ENCODE results near the gene IFNAR2. TPM values are rescaled to one million over a fixed set of nuclear protein-coding genes. Genes with fewer than 3 reads are reported as not detected.
A peak's percentile ranks its signal among the peaks of the same experiment; 100 is the strongest.

The IFNAR2 gene
- total RNA-seq, 2 experiments from 2014 or later, result 16.6 to 19.4 TPM

DNA sequence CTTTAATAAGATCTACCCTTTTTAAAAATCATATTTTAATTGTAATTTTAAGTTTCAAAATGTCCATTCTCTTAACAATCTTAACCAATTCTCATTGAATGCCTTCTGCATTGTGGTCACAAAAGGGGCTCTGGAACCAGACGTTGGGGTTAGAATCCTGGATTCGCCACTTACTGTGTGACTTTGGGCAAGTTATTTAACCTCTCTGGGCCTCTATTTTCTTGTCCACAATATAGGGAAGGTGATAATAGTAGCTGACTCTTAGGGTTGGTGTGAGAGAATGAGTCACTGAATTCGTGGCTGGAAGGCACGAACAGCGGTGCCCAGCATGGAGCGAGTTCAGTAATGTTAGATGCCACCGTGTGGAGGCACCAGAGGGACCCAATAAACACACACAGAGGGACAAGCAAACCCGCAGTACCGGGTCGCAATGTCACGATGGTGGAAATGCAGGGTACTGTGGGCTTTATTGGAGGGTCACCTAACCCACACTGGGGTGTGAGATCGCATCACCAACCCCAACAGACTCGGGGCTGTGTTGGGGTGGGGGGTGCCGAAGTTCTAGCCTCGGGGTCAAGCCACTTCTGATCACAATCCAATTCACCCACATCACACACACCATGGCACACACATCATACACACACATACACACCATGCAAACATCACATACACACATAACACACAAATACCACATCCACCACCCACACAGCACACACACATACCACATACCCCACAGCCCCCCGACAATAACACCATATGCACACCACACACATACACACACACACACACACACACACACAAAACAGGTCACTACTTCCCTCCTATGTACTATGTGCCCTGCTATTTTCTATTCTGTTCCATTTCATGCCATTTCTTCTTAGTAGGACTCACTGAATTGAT is 27.0 kb upstream of the IFNAR2 start:
- CTCF ChIA-PET, result interaction anchor here (0.6 to 2.1 kb wide), 5 partner anchors 16 to 242 kb away, joined by 3 to 7 read pairs (median 4); no protein-coding TSS in a partner anchor
- H3K27ac Mint-ChIP-seq, result no peak overlapping the region
- peaks cover 41% of the 10 kb centered on the region for H3K4me1 Mint-ChIP-seq (ENCODE audit: low read depth)
- no peak overlapping the region for H3K4me3 Mint-ChIP-seq
- H3K27me3 Mint-ChIP-seq (ENCODE audit: low read depth), result no peaks in the 10 kb centered on the region
- intact Hi-C loops (cut with micrococcal nuclease), result loop anchor here (5.0 kb wide), 1 partner anchor 385 kb away; the partner anchor contains the start of gene DONSON
- H3K36me3 Mint-ChIP-seq (ENCODE audit: low read depth), result no peaks in the 10 kb centered on the region
- H3K9me3 Mint-ChIP-seq, result no peaks in the 10 kb centered on the region
- no peak for DNase-seq

- no peak overlapping the region for H3K4me3 Mint-ChIP-seq
- H3K9me3 Mint-ChIP-seq, result peaks cover 6% of the 10 kb centered on the region
- intact Hi-C loops (cut with micrococcal nuclease), result loop anchor here (5.0 kb wide), 1 partner anchor 384 kb away; the partner anchor contains the start of gene DONSON
Measured at GRCh38 chr21:33203371-33203724, 26.4 kb upstream of the IFNAR2 start.

DNA sequence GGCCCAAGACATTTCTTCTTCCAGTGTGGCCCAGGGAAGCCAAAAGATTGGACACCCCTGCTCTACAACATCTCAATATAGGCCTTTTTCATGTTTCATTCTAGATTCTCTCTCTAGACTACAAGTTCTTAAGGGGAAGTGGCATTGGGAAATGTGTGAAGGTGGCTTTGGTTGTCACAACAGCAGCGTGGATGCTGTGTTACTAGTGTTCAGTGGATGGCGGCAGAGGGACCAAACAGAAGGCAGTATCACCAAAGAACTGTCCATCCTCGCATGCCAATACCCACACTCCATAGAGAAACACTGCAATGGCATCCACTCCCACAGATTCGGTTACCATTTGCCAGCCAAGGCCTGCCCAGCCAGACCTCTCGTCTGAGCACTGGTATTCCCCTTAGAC is 24.3 kb upstream of the IFNAR2 start:
- Mint-ChIP-seq H3K27me3 (ENCODE audit: low read depth) (no peaks in the 10 kb centered on the region), H3K36me3 (ENCODE audit: low read depth) (no peaks in the 10 kb centered on the region), H3K9me3 (peaks cover 9% of the 10 kb centered on the region), H3K4me3 (no peak overlapping the region), H3K4me1 (ENCODE audit: low read depth) (peaks cover 39% of the 10 kb centered on the region), H3K27ac (peak overlapping the region; percentile 5)
- peak; percentile 42 for DNase-seq
- intact Hi-C loops (cut with micrococcal nuclease), result loop anchor here (1.0 to 2.0 kb wide), 3 partner anchors 26 to 175 kb away; partner anchors contain the start of gene IL10RB
- CTCF ChIA-PET, result interaction anchor here (0.6 to 1.2 kb wide), 5 partner anchors 161 to 271 kb away, joined by 3 to 5 read pairs (median 3); no protein-coding TSS in a partner anchor

More at GRCh38 chr21:33203371-33203724, 26.4 kb upstream of the IFNAR2 start:
- no peak for DNase-seq
- Mint-ChIP-seq H3K36me3 (ENCODE audit: low read depth) (no peaks in the 10 kb centered on the region), H3K27ac (no peak overlapping the region), H3K4me1 (ENCODE audit: low read depth) (peaks cover 41% of the 10 kb centered on the region), H3K27me3 (ENCODE audit: low read depth) (no peaks in the 10 kb centered on the region)
- CTCF ChIA-PET, result interaction anchor here (1.5 to 2.1 kb wide), 2 partner anchors 15 to 125 kb away, joined by 3 to 4 read pairs; no protein-coding TSS in a partner anchor

DNA sequence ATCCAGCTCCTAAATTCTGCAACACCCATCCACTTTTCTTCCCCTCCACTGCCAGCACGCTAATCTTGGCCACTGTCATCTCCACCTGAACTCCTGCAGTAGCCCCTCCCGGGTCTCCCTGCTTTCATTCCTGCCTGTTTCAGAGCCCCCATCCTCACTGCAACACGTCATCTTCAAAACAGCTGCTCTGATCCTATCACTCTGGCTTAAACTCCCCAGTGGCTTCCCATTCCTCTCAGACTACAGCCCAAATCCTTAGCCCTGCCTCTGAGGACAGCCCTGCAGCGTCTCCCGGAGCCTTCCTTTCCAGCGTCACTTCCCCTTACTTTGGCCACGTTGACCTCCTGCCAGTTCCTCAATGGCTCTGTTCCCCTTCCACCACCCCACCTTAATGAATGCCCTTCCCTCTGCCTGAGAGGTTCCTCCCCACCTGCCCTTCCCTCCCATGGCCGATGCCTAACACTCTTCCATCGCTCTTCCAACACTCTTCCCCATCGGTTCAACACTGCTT is 22.9 kb upstream of the IFNAR2 start:
- Mint-ChIP-seq H3K4me1 (ENCODE audit: low read depth) (peaks cover 48% of the 10 kb centered on the region), H3K4me3 (no peak overlapping the region), H3K9me3 (peaks cover 9% of the 10 kb centered on the region), H3K27ac (no peak overlapping the region), H3K27me3 (ENCODE audit: low read depth) (no peaks in the 10 kb centered on the region), H3K36me3 (ENCODE audit: low read depth) (no peaks in the 10 kb centered on the region)
- CTCF ChIA-PET, result interaction anchor here (0.6 kb wide), 1 partner anchor 141 kb away, joined by 3 read pairs; no protein-coding TSS in a partner anchor
- intact Hi-C loops (cut with micrococcal nuclease), result no loop called here
- no peak for DNase-seq

GRCh38 chr21:33207449-33208149 is 22.1 kb upstream of the IFNAR2 start:
- CTCF ChIA-PET, result interaction anchor here (0.7 to 1.1 kb wide), 2 partner anchors 177 to 237 kb away, joined by 3 to 4 read pairs; no protein-coding TSS in a partner anchor
- Mint-ChIP-seq H3K27ac (no peak overlapping the region), H3K36me3 (ENCODE audit: low read depth) (no peaks in the 10 kb centered on the region), H3K4me1 (ENCODE audit: low read depth) (peaks cover 55% of the 10 kb centered on the region), H3K9me3 (peaks cover 9% of the 10 kb centered on the region), H3K4me3 (no peak overlapping the region), H3K27me3 (ENCODE audit: low read depth) (no peaks in the 10 kb centered on the region)
- intact Hi-C loops (cut with micrococcal nuclease), result no loop called here
- no peak for DNase-seq

DNA sequence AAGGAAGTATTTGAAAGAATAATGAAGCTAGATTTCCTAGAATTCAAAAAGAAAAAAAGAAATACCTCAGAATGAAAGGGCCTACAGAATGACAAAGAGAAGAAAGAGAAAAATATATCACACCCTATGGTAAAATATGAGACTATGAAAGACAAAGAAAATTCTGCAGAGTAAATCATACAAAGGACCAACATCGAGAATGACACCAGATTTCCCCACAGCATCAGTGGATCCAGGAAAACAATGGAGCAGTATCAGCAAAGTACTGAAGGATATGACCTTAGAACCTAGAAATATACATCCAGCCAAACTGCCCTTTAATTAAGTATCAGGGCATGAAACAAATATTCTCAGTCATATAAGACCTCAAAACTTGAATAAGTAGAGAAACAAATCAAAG is 21.2 kb upstream of the IFNAR2 start:
- intact Hi-C loops (cut with micrococcal nuclease), result no loop called here
- no peaks in the 10 kb centered on the region for H3K36me3 Mint-ChIP-seq (ENCODE audit: low read depth)
- CTCF ChIA-PET, result interaction anchor here (0.7 to 1.1 kb wide), 2 partner anchors 176 to 236 kb away, joined by 3 to 4 read pairs; no protein-coding TSS in a partner anchor
- peaks cover 60% of the 10 kb centered on the region for H3K4me1 Mint-ChIP-seq (ENCODE audit: low read depth)
- no peak overlapping the region for H3K27ac Mint-ChIP-seq
- no peaks in the 10 kb centered on the region for H3K27me3 Mint-ChIP-seq (ENCODE audit: low read depth)
- DNase-seq, result no peak
- H3K4me3 Mint-ChIP-seq, result no peak overlapping the region
- peaks cover 9% of the 10 kb centered on the region for H3K9me3 Mint-ChIP-seq

DNA sequence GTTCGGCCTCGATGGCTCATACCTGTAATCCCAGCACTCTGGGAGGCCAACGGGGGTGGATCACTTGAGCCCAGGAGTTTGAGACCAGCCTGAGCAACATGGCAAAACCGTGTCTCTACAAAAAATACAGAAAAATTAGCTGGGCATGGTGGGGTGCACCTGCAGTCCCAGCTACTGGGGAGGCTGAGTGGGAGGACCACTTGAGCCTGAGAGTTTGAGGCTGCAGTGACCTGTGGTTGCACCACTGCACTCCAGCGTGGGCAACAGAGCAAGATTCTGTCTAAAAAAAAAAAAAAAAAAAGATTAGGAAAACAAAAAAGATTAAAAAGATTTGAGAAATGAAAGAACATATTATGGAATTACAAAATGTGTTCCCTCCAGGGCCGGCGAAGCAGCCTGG is 18.4 kb upstream of the IFNAR2 start:
- H3K27me3 Mint-ChIP-seq (ENCODE audit: low read depth), result no peaks in the 10 kb centered on the region
- no peak for DNase-seq
- no peak overlapping the region for H3K27ac Mint-ChIP-seq
- intact Hi-C loops (cut with micrococcal nuclease), result no loop called here
- H3K36me3 Mint-ChIP-seq (ENCODE audit: low read depth), result no peaks in the 10 kb centered on the region
- H3K9me3 Mint-ChIP-seq, result peaks cover 9% of the 10 kb centered on the region
- H3K4me3 Mint-ChIP-seq, result no peak overlapping the region
- CTCF ChIA-PET, result interaction anchor here (1.4 to 1.6 kb wide), 2 partner anchors 14 to 150 kb away, joined by 4 to 5 read pairs; no protein-coding TSS in a partner anchor
- H3K4me1 Mint-ChIP-seq (ENCODE audit: low read depth), result peaks cover 64% of the 10 kb centered on the region

DNA sequence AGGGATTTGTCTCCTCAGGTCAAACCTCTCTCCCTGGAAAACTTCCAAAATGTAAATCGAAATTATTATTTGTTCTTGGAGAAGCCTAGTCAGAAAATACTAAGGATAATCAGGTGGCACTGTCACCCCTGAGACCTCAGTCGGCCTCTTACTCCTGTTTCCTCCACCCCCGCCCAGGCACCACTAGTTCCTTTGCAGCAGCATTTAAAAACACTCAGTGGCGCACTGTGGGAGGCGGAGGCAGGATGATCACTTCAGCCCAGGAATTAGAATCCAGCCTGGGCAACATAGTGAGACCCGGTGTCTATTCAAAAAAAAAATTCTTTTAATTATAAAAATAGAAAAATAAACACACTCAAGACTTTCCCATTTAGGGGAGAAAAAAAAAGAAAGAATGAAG is 18.0 kb upstream of the IFNAR2 start:
- CTCF ChIA-PET, result interaction anchor here (0.6 to 0.7 kb wide), 3 partner anchors 40 to 764 kb away, joined by 3 to 5 read pairs (median 3); no protein-coding TSS in a partner anchor
- Mint-ChIP-seq H3K4me1 (ENCODE audit: low read depth) (peaks cover 66% of the 10 kb centered on the region), H3K36me3 (ENCODE audit: low read depth) (no peaks in the 10 kb centered on the region), H3K27me3 (ENCODE audit: low read depth) (no peaks in the 10 kb centered on the region), H3K27ac (no peak overlapping the region), H3K9me3 (peaks cover 9% of the 10 kb centered on the region), H3K4me3 (no peak overlapping the region)
- DNase-seq, result peak; percentile 48
- intact Hi-C loops (cut with micrococcal nuclease), result no loop called here

DNA sequence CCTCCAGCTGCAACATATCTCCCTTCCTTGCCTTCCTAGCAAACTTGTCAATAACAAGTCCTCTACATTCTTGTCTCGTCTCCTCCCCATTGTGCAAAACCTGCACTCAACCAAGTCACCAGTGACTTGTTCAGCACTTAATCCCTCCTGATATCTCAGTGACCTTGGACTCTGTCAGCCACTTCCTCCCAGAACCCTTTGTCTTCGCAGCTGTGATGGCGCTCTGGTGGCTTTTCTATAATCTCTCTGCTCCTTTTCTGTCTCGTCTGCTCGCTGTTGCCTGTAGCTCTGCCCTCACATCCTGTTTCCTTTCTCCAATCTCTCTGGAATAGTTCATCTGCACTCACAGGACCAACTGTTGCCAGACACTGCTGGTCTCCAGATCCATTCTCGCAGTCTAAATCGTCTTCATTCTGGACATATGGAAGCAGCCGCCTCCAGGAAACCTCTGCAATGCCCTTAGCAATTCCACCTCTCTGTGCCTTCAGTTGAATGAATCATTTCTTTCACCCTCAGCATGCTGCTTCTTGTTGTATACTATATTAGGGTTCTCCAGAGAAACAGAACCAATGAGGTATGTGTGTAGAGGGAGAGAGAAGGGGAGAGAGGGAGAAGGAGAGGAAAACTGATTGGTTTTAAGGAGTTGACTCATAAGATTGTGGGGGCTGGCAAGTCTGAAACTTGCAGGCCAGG is 17.4 kb upstream of the IFNAR2 start:
- Mint-ChIP-seq H3K27ac (peak overlapping the region; percentile 55), H3K36me3 (ENCODE audit: low read depth) (no peaks in the 10 kb centered on the region), H3K27me3 (ENCODE audit: low read depth) (no peaks in the 10 kb centered on the region), H3K4me3 (peak overlapping the region; percentile 22), H3K4me1 (ENCODE audit: low read depth) (peaks cover 64% of the 10 kb centered on the region), H3K9me3 (peaks cover 9% of the 10 kb centered on the region)
- CTCF ChIA-PET, result interaction anchor here (0.6 to 0.7 kb wide), 3 partner anchors 39 to 765 kb away, joined by 3 to 5 read pairs (median 3); no protein-coding TSS in a partner anchor
- DNase-seq, result peak; percentile 48
- intact Hi-C loops (cut with micrococcal nuclease), result no loop called here

GRCh38 chr21:33214056-33214455 is 15.7 kb upstream of the IFNAR2 start:
- no peaks in the 10 kb centered on the region for H3K36me3 Mint-ChIP-seq (ENCODE audit: low read depth)
- peaks cover 71% of the 10 kb centered on the region for H3K4me1 Mint-ChIP-seq (ENCODE audit: low read depth)
- H3K27ac Mint-ChIP-seq, result no peak overlapping the region
- no peaks in the 10 kb centered on the region for H3K9me3 Mint-ChIP-seq
- CTCF ChIA-PET, result interaction anchor here (0.9 to 1.6 kb wide), 3 partner anchors 14 to 147 kb away, joined by 3 to 6 read pairs (median 3); no protein-coding TSS in a partner anchor
- H3K27me3 Mint-ChIP-seq (ENCODE audit: low read depth), result no peaks in the 10 kb centered on the region
- intact Hi-C loops (cut with micrococcal nuclease), result no loop called here
- no peak overlapping the region for H3K4me3 Mint-ChIP-seq
- DNase-seq, result no peak

GRCh38 chr21:33217138-33217520 is 12.6 kb upstream of the IFNAR2 start:
- H3K9me3 Mint-ChIP-seq, result peaks cover 7% of the 10 kb centered on the region
- H3K27me3 Mint-ChIP-seq (ENCODE audit: low read depth), result no peaks in the 10 kb centered on the region
- H3K4me3 Mint-ChIP-seq, result no peak overlapping the region
- intact Hi-C loops (cut with micrococcal nuclease), result no loop called here
- H3K36me3 Mint-ChIP-seq (ENCODE audit: low read depth), result no peaks in the 10 kb centered on the region
- DNase-seq, result no peak
- H3K4me1 Mint-ChIP-seq (ENCODE audit: low read depth), result peaks cover 66% of the 10 kb centered on the region
- no peak overlapping the region for H3K27ac Mint-ChIP-seq
- CTCF ChIA-PET, result interaction anchor here (0.7 to 0.9 kb wide), 3 partner anchors 19 to 146 kb away, joined by 3 to 5 read pairs (median 4); no protein-coding TSS in a partner anchor

All from activated naive CD4-positive, alpha-beta T cell treated with anti-CD3 and anti-CD28 coated beads for 36 hours (primary cell).